Body of pancreas (tissue), 4 donors: ENCODE results near the gene RAB1B. TPM values are rescaled to one million over a fixed set of nuclear protein-coding genes. Genes with fewer than 3 reads are reported as not detected.

Experiments used
- ATAC-seq: fragments of 150-250 bp; one replicate; pipeline ENCODE4 v1.9.1; 2016
- DNase-seq, 4 donors: peaks; one replicate each; pipeline ENCODE4 v3.0.0-alpha.2; 2019
- H3K27ac ChIP-seq, 4 donors: fragments of 200-600 bp; sonication (generic); 1 replicate in 3 of 4; 2 replicates in 1 of 4; pipeline versions ENCODE4 v1.5.1 to v1.6.1; 2016 to 2019; ENCODE audit warnings: mild to moderate bottlenecking in 1 of 4, mixed read lengths in 1 of 4, moderate library complexity in 1 of 4
- H3K27me3 ChIP-seq, 2 donors: fragments of 200-600 bp; sonication (generic); one replicate each; pipeline ENCODE4 v1.6.0; 2016; ENCODE audit warnings: mild to moderate bottlenecking in 1 of 2
- H3K36me3 ChIP-seq, 2 donors: fragments of 200-600 bp; sonication (generic); replicated peaks in 1 of 2; 2 replicates each; pipeline ENCODE4 v1.5.1; 2016; ENCODE audit warnings: low read depth in 2 of 2; ENCODE audit not compliant: insufficient read depth in 1 of 2
- H3K4me1 ChIP-seq: fragments of 200-600 bp; sonication (generic); one replicate; pipeline ENCODE4 v1.6.0; 2016
- H3K4me3 ChIP-seq, 2 donors: fragments of 200-600 bp; sonication (generic); 1 replicate in 1 of 2; 2 replicates in 1 of 2; pipeline ENCODE4 v1.5.1; 2016 to 2019
- H3K9me3 ChIP-seq, 3 donors: fragments of 200-600 bp; sonication (generic); 1 replicate in 2 of 3; 2 replicates in 1 of 3; pipeline ENCODE4 v1.5.1; 2016
- CTCF ChIP-seq, 7 experiments: fragments of 450-650 bp in 4 of 7; fragments of 200-600 bp in 3 of 7; sonication (generic) in 3 of 7; IDR thresholded peaks; one replicate each; pipeline ENCODE4 v1.5.1; 2016 to 2019; ENCODE audit warnings: antibody characterized with exemption in 7 of 7
- POLR2A ChIP-seq, 3 donors: fragments of 450-650 bp; IDR thresholded peaks; one replicate each; pipeline ENCODE4 v1.6.1; 2016; ENCODE audit warnings: antibody characterized with exemption in 3 of 3, mild to moderate bottlenecking in 2 of 3
- WGBS, 2 donors: methylation state at CpG; one replicate each; pipeline ENCODE4 v1.1.5; 2017; 5-methylcytosine and 5-hydroxymethylcytosine counted together
- intact Hi-C: fragments of 100-400 bp; cut with DNase I; formaldehyde crosslinking; loops from one replicate; pipeline ENCODE4 v1.15.1; 2023
- total RNA-seq, 2 donors: library from RNA; depleted of rRNA; stranded (reverse); fragments of >200 nt; gene quantifications; one replicate each; pipeline ENCODE4 v1.1.0, GENCODE V29; 2016

RAB1B gene
- total RNA-seq, 2 donors from 2014 or later: 67.7 to 74.5 TPM

GRCh38 chr11:66259225-66259624, 9.2 kb upstream of the RAB1B start:
- H3K36me3 ChIP-seq: peaks cover 0 to 6% of the 10 kb centered on the region in 2 donors
- intact Hi-C loops: no loop called here
- H3K27me3 ChIP-seq: no peaks in the 10 kb centered on the region
- ATAC-seq: no peak
- peaks cover 14% of the 10 kb centered on the region for H3K4me1 ChIP-seq
- H3K27ac ChIP-seq: no peak overlapping the region
- no peak for DNase-seq
- H3K4me3 ChIP-seq: no peak overlapping the region
- TF ChIP-seq POLR2A (IDR thresholded peaks at IDR 0.05) (no peak), CTCF (IDR thresholded peaks at IDR 0.05) (no peak)
- 96% methylated on average over 2 of the region's 2 CpGs for WGBS, 2 donors
- H3K9me3 ChIP-seq: no peaks in the 10 kb centered on the region

- DNase-seq (no peak), ATAC-seq (no peak)
- no peak overlapping the region for H3K27ac ChIP-seq
- no peak overlapping the region for H3K4me3 ChIP-seq
- intact Hi-C loops: loop anchor here (5.0 kb wide), 1 partner anchor 38 kb away; no protein-coding TSS in a partner anchor
- H3K27me3 ChIP-seq: no peaks in the 10 kb centered on the region
- peaks cover 14% of the 10 kb centered on the region for H3K4me1 ChIP-seq
- WGBS, 2 donors: 88 to 95% methylated on average over 4 of the region's 4 CpGs
- peaks cover 0 to 7% of the 10 kb centered on the region in 2 donors for H3K36me3 ChIP-seq
- TF ChIP-seq CTCF (IDR thresholded peaks at IDR 0.05) (no peak), POLR2A (IDR thresholded peaks at IDR 0.05) (no peak)
- no peaks in the 10 kb centered on the region for H3K9me3 ChIP-seq
Observed at GRCh38 chr11:66259956-66260355, 8.5 kb upstream of the RAB1B start.

GRCh38 chr11:66261578-66261977, 6.9 kb upstream of the RAB1B start:
- ATAC-seq (no peak), DNase-seq (no peak)
- no peak for TF ChIP-seq CTCF (IDR thresholded peaks at IDR 0.05)
- no peak for TF ChIP-seq POLR2A (IDR thresholded peaks at IDR 0.05)
- no peaks in the 10 kb centered on the region for H3K9me3 ChIP-seq
- no peak overlapping the region for H3K4me3 ChIP-seq
- 94% methylated on average over 13 to 16 of the region's 16 CpGs for WGBS, 2 donors
- H3K4me1 ChIP-seq: peaks cover 14% of the 10 kb centered on the region
- intact Hi-C loops: loop anchor here (5.0 kb wide), 1 partner anchor 39 kb away; no protein-coding TSS in a partner anchor
- H3K27me3 ChIP-seq: no peaks in the 10 kb centered on the region
- H3K36me3 ChIP-seq: peaks cover 0 to 7% of the 10 kb centered on the region in 2 donors
- no peak overlapping the region for H3K27ac ChIP-seq

- no peak for ATAC-seq
- Histone ChIP-seq H3K27ac (no peak overlapping the region), H3K4me1 (peaks cover 14% of the 10 kb centered on the region), H3K36me3 (peaks cover 0 to 7% of the 10 kb centered on the region in 2 donors), H3K4me3 (no peak overlapping the region), H3K9me3 (no peaks in the 10 kb centered on the region), H3K27me3 (no peaks in the 10 kb centered on the region)
- 89 to 100% methylated on average over 3 to 5 of the region's 5 CpGs for WGBS, 2 donors
- TF ChIP-seq CTCF (IDR thresholded peaks at IDR 0.05) (no peak), POLR2A (IDR thresholded peaks at IDR 0.05) (no peak)
- no peak for DNase-seq
- intact Hi-C loops: loop anchor here (5.0 kb wide), 1 partner anchor 40 kb away; no protein-coding TSS in a partner anchor
Observed at GRCh38 chr11:66262191-66262590, 6.2 kb upstream of the RAB1B start.

GRCh38 chr11:66262696-66263095, 5.7 kb upstream of the RAB1B start:
- intact Hi-C loops: loop anchor here (5.0 kb wide), 1 partner anchor 40 kb away; no protein-coding TSS in a partner anchor
- ATAC-seq: no peak

More at GRCh38 chr11:66262696-66263095, 5.7 kb upstream of the RAB1B start:
- H3K27me3 ChIP-seq: no peaks in the 10 kb centered on the region
- no peak overlapping the region for H3K4me3 ChIP-seq
- TF ChIP-seq CTCF (IDR thresholded peaks at IDR 0.05) (no peak), POLR2A (IDR thresholded peaks at IDR 0.05) (no peak)
- DNase-seq: no peak
- peaks cover 15% of the 10 kb centered on the region for H3K4me1 ChIP-seq
- H3K27ac ChIP-seq: no peak overlapping the region
- peaks cover 0 to 7% of the 10 kb centered on the region in 2 donors for H3K36me3 ChIP-seq
- 83 to 87% methylated on average over 1 to 12 of the region's 12 CpGs for WGBS, 2 donors
- H3K9me3 ChIP-seq: no peaks in the 10 kb centered on the region
